K562 (cell line): ENCODE results near the gene OR2AT4. TPM values are rescaled to one million over a fixed set of nuclear protein-coding genes. Genes with fewer than 3 reads are reported as not detected.

Experiments used
- FOXJ2 ChIP-seq: fragments of 200-800 bp; sonication (Bioruptor generic); IDR thresholded peaks from 2 replicates; pipeline ENCODE4 v1.6.1; 2016; ENCODE audit warnings: missing genetic modification characterization, missing compliant biosample characterization
- GATA2 ChIP-seq: sonication (generic); formaldehyde crosslinking; IDR thresholded peaks from 2 replicates; pipeline ENCODE4 v1.4.0; 2020; ENCODE audit warnings: mild to moderate bottlenecking, missing genetic modification reagents
- L3MBTL2 ChIP-seq: fragments of 450-650 bp; IDR thresholded peaks from 2 replicates; pipeline ENCODE4 v1.6.1; 2016; ENCODE audit warnings: mild to moderate bottlenecking, moderate library complexity
- PHF20 ChIP-seq: fragments of 450-650 bp; IDR thresholded peaks from 2 replicates; pipeline ENCODE4 v1.6.1; 2018; ENCODE audit not compliant: partially characterized antibody
- PTBP1 ChIP-seq: fragments of 200-400 bp; formaldehyde crosslinking; IDR thresholded peaks from 2 replicates; pipeline ENCODE4 v1.6.1; 2017; ENCODE audit warnings: low read depth, low read length
- SMAD4 ChIP-seq: fragments of 250-450 bp; sonication (Bioruptor Pico); conservative IDR thresholded peaks from 2 replicates; pipeline ENCODE4 v1.8.0; 2021; ENCODE audit warnings: inconsistent platforms, mild to moderate bottlenecking, moderate library complexity
- SUPT5H ChIP-seq: fragments of 450-650 bp; IDR thresholded peaks from 2 replicates; pipeline ENCODE4 v1.6.1; 2016
- ZFP30 ChIP-seq: fragments of 250-450 bp; sonication (Bioruptor Pico); IDR thresholded peaks from 2 replicates; pipeline ENCODE4 v1.8.0; 2022; ENCODE audit warnings: moderate library complexity, mild to moderate bottlenecking, inconsistent platforms, borderline replicate concordance
- ZFP36 ChIP-seq: fragments of 150-350 bp; IDR thresholded peaks from 2 replicates; pipeline ENCODE4 v1.6.1; 2018; ENCODE audit warnings: low read length, low read depth; ENCODE audit not compliant: partially characterized antibody
- ZNF12 ChIP-seq: sonication (generic); formaldehyde crosslinking; IDR thresholded peaks from 2 replicates; pipeline ENCODE4 v1.4.0; 2020; ENCODE audit warnings: mild to moderate bottlenecking, missing genetic modification reagents
- ZNF316 ChIP-seq: fragments of 450-650 bp; IDR thresholded peaks from 2 replicates; pipeline ENCODE4 v1.6.1; 2016
- ZNF696 ChIP-seq: fragments of 250-450 bp; sonication (Bioruptor Pico); conservative IDR thresholded peaks from 2 replicates; pipeline ENCODE4 v1.4.0; 2020; ENCODE audit warnings: mild to moderate bottlenecking, moderate library complexity
- polyA plus RNA-seq, 8 experiments: library from polyadenylated mRNA; depleted of rRNA in 4 of 8; stranded (reverse) in 5 of 8; unstranded in 3 of 8; fragments of >200 nt; fragmentation: Nextera tagmentation in 2 of 8; fragmentation: Illumina TruSeq in 1 of 8; extraction: Ambion mirVana in 2 of 8; extraction: Trizol in 1 of 8; gene quantifications; 2 replicates each; pipeline versions ENCODE4 v1.2.1 to v1.2.3, GENCODE V29; 2011 to 2014; ENCODE audit warnings: inconsistent platforms in 1 of 8, missing spikeins in 1 of 8
- total RNA-seq, 7 experiments: library from RNA; depleted of rRNA in 6 of 7; stranded (reverse); fragments of >200 nt in 6 of 7; fragmentation: Illumina TruSeq in 2 of 7; extraction: Trizol in 2 of 7; gene quantifications; 2 replicates each; pipeline versions ENCODE4 v1.2.1 to v1.2.3, GENCODE V29; 2011 to 2021; ENCODE audit warnings: low replicate concordance in 1 of 7
- TF ChIP-seq, protein P1 (sequence below): fragments of 250-450 bp; sonication (Bioruptor Pico); IDR thresholded peaks from 2 replicates; pipeline ENCODE4 v1.5.0; 2020; ENCODE audit warnings: mild to moderate bottlenecking, borderline replicate concordance
- TF ChIP-seq, protein P2 (sequence below): fragments of 250-450 bp; sonication (Bioruptor Pico); IDR thresholded peaks from 2 replicates; pipeline ENCODE4 v1.5.1; 2021; ENCODE audit warnings: mild to moderate bottlenecking
- TF ChIP-seq, protein P3 (sequence below): fragments of 200-800 bp; sonication (Bioruptor generic); IDR thresholded peaks from 2 replicates; pipeline ENCODE4 v1.6.1; 2017; ENCODE audit warnings: missing genetic modification characterization, missing compliant biosample characterization
- TF ChIP-seq, protein P4 (sequence below), 2 experiments: IDR thresholded peaks; 2 replicates each; pipeline ENCODE4 v1.6.1; 2011; ENCODE audit warnings: borderline replicate concordance in 1 of 2, control low read depth in 1 of 2, low read depth in 1 of 2, low read length in 1 of 2, mild to moderate bottlenecking in 1 of 2, mixed read lengths in 1 of 2, moderate library complexity in 1 of 2; ENCODE audit not compliant: insufficient read depth in 1 of 2, insufficient read length in 1 of 2, poor library complexity in 1 of 2, severe bottlenecking in 1 of 2; ENCODE audit errors: extremely low read depth in 1 of 2
- TF ChIP-seq, protein P5 (sequence below): fragments of 450-650 bp; IDR thresholded peaks from 2 replicates; pipeline ENCODE4 v1.6.1; 2016

Gene OR2AT4
- total and polyA plus RNA-seq, 9 of the 15 experiments (the other 6 are each of a cell fraction or from before 2014, with no cell fraction given): 0.86 to 3.1 (median 2.0) TPM

DNA sequence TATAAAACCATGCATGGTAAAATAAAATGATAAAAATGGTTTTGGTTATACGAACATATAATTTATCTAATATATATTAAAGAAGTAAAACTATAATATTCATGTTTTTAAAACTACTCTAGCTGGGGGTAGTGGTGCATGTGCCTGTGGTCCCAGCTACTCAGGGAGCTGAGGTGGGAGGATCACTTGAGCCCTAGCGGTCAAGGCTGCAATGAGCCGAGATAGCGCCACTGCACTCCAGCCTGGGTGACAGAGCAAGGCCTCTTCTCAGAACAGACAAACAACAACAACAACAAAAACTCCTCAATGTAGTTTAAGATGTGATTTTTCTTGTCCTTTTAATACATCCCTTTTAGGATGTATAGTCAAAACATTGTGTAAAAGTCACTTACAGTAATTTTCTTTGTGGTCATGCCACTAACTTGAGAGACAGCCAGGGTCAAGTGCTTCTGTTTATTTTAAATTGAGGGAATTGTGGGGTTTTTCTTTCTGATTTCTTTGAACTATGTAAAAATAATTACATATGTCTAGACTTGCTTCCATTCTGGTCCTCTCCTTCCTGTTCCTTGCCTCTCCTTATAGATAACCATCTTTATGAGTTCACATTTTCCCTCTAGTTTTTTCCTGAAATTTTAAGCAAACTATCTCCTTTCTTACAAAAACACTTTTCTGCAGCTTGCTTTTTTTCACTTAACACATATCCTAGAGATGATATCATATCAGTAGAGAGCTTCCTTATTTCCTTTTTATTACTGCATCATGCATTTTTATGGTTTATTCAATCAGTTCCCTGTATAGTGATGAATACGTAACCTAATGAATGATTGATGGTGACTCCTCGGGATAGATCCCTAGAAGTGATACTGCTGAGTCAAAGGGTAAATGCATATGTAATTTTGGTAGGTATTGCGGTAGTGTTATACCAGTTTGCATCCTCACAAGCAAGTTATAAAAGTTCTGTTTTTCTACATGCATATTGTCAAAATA, 9.1 kb downstream of the OR2AT4 start (continued):
- 0 out of 2 replicates have a peak, but pooled peaks have one; percentile 31 for TF ChIP-seq FOXJ2 (tag)
- TF ChIP-seq, protein P1, sequence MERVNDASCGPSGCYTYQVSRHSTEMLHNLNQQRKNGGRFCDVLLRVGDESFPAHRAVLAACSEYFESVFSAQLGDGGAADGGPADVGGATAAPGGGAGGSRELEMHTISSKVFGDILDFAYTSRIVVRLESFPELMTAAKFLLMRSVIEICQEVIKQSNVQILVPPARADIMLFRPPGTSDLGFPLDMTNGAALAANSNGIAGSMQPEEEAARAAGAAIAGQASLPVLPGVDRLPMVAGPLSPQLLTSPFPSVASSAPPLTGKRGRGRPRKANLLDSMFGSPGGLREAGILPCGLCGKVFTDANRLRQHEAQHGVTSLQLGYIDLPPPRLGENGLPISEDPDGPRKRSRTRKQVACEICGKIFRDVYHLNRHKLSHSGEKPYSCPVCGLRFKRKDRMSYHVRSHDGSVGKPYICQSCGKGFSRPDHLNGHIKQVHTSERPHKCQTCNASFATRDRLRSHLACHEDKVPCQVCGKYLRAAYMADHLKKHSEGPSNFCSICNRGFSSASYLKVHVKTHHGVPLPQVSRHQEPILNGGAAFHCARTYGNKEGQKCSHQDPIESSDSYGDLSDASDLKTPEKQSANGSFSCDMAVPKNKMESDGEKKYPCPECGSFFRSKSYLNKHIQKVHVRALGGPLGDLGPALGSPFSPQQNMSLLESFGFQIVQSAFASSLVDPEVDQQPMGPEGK (CRISPR knock-in tag): no peak
- no peak for TF ChIP-seq GATA2
- no peak for TF ChIP-seq ZFP30 (CRISPR knock-in tag)
- no peak for TF ChIP-seq ZFP36
- TF ChIP-seq, protein P2, sequence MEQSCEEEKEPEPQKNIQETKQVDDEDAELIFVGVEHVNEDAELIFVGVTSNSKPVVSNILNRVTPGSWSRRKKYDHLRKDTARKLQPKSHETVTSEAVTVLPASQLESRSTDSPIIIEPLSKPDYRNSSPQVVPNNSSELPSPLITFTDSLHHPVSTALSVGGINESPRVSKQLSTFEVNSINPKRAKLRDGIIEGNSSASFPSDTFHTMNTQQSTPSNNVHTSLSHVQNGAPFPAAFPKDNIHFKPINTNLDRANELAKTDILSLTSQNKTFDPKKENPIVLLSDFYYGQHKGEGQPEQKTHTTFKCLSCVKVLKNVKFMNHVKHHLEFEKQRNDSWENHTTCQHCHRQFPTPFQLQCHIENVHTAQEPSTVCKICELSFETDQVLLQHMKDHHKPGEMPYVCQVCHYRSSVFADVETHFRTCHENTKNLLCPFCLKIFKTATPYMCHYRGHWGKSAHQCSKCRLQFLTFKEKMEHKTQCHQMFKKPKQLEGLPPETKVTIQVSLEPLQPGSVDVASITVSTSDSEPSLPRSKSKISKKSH (CRISPR knock-in tag): no peak
- TF ChIP-seq, protein P3, sequence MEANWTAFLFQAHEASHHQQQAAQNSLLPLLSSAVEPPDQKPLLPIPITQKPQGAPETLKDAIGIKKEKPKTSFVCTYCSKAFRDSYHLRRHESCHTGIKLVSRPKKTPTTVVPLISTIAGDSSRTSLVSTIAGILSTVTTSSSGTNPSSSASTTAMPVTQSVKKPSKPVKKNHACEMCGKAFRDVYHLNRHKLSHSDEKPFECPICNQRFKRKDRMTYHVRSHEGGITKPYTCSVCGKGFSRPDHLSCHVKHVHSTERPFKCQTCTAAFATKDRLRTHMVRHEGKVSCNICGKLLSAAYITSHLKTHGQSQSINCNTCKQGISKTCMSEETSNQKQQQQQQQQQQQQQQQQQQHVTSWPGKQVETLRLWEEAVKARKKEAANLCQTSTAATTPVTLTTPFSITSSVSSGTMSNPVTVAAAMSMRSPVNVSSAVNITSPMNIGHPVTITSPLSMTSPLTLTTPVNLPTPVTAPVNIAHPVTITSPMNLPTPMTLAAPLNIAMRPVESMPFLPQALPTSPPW: no peak
- no peak for TF ChIP-seq PHF20
- TF ChIP-seq, protein P4, sequence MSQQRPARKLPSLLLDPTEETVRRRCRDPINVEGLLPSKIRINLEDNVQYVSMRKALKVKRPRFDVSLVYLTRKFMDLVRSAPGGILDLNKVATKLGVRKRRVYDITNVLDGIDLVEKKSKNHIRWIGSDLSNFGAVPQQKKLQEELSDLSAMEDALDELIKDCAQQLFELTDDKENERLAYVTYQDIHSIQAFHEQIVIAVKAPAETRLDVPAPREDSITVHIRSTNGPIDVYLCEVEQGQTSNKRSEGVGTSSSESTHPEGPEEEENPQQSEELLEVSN (IDR thresholded peaks at IDR 0.05; ENCODE audit: borderline replicate concordance in 1 of 2, extremely low read depth in 1 of 2, insufficient read depth in 1 of 2, insufficient read length in 1 of 2, low read depth in 1 of 2, low read length in 1 of 2, poor library complexity in 1 of 2, severe bottlenecking in 1 of 2): peak in 1 of 2 experiments; percentile 49
- TF ChIP-seq SUPT5H: no peak
- no peak for TF ChIP-seq ZNF12 (CRISPR knock-in tag)
- TF ChIP-seq SMAD4 (CRISPR knock-in tag): peak; percentile 76
- TF ChIP-seq, protein P5, sequence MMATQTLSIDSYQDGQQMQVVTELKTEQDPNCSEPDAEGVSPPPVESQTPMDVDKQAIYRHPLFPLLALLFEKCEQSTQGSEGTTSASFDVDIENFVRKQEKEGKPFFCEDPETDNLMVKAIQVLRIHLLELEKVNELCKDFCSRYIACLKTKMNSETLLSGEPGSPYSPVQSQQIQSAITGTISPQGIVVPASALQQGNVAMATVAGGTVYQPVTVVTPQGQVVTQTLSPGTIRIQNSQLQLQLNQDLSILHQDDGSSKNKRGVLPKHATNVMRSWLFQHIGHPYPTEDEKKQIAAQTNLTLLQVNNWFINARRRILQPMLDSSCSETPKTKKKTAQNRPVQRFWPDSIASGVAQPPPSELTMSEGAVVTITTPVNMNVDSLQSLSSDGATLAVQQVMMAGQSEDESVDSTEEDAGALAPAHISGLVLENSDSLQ: peak; percentile 39
- TF ChIP-seq ZNF696 (CRISPR knock-in tag): no peak
- TF ChIP-seq L3MBTL2: peak; percentile 40; the same call in 1 of the 2 replicates
- TF ChIP-seq ZNF316: peak; percentile 22; the same call in 1 of the 2 replicates
- no peak for TF ChIP-seq PTBP1
